IMR-90 (cell line): ENCODE measurements around the gene TXNL1. TPM values are rescaled to one million over a fixed set of nuclear protein-coding genes. Genes with fewer than 3 reads are reported as not detected.

Experiments used
- ATAC-seq: fragments of 200-7000 bp; cut with Tn5 transposase; 2 replicates; pipeline ENCODE4 v1.9.1; 2020; ENCODE audit warnings: low read depth, mild to moderate bottlenecking, moderate library complexity
- BruUV-seq: library from RNA; stranded (reverse); fragments of 400-500 nt; replicated peaks from 2 replicates; lab custom pipeline; 2021; lab: Mats Ljungman, UMichigan
- CTCF ChIA-PET: fragments of 300-600 bp; formaldehyde crosslinking; extraction: SDS; loops from one replicate; lab custom pipeline; 2021; ENCODE audit warnings: antibody characterized with exemption; lab: Yijun Ruan, JAX
- POLR2A ChIA-PET: fragments of 300-600 bp; sonication (Branson Sonifier 250); formaldehyde crosslinking; loops from one replicate; lab custom pipeline; 2022; ENCODE audit warnings: antibody characterized with exemption; ENCODE audit not compliant: unreplicated experiment; lab: Charles Lee
- DNase-seq: peaks from one replicate; pipeline ENCODE4 v3.0.0; 2013
- H2AFZ ChIP-seq: replicated peaks from 2 replicates; pipeline ENCODE3; 2013; ENCODE audit warnings: low read length, mild to moderate bottlenecking; ENCODE audit not compliant: poor library complexity
- H2AK5ac ChIP-seq: 2 replicates; pipeline ENCODE4 v1.6.1; 2013; ENCODE audit warnings: low read depth, low read length, inconsistent platforms
- H2AK9ac ChIP-seq: replicated peaks from 2 replicates; pipeline ENCODE3; 2013; ENCODE audit warnings: mild to moderate bottlenecking, low read depth, low read length, moderate library complexity; ENCODE audit not compliant: poor library complexity
- H2BK120ac ChIP-seq: 2 replicates; pipeline ENCODE4 v1.6.1; 2013; ENCODE audit warnings: low read depth, low read length, inconsistent platforms
- H2BK15ac ChIP-seq: 3 replicates; pipeline ENCODE4 v1.6.1; 2013; ENCODE audit warnings: low read depth, low read length, inconsistent platforms
- H2BK20ac ChIP-seq: 2 replicates; pipeline ENCODE4 v1.6.1; 2013; ENCODE audit warnings: low read depth, mild to moderate bottlenecking, inconsistent platforms, low read length, moderate library complexity
- H2BK5ac ChIP-seq: 2 replicates; pipeline ENCODE4 v1.6.1; 2013; ENCODE audit warnings: mild to moderate bottlenecking, low read depth, low read length, inconsistent platforms; ENCODE audit not compliant: poor library complexity, severe bottlenecking
- H3K14ac ChIP-seq: replicated peaks from 2 replicates; pipeline ENCODE4 v1.6.1; 2013; ENCODE audit warnings: low read depth, low read length, inconsistent platforms
- H3K18ac ChIP-seq: 2 replicates; pipeline ENCODE4 v1.6.1; 2013; ENCODE audit warnings: low read depth, low read length, control low read depth
- H3K23ac ChIP-seq: 2 replicates; pipeline ENCODE4 v1.6.1; 2013; ENCODE audit warnings: low read depth, low read length, inconsistent platforms
- H3K27ac ChIP-seq: 2 replicates; pipeline ENCODE4 v1.5.1; 2013; ENCODE audit warnings: mild to moderate bottlenecking, control low read depth, low read length; ENCODE audit not compliant: insufficient read depth
- H3K27me3 ChIP-seq: 2 replicates; pipeline ENCODE4 v1.6.1; 2013; ENCODE audit warnings: low read length; ENCODE audit not compliant: control insufficient read depth, insufficient read depth
- H3K36me3 ChIP-seq: 2 replicates; pipeline ENCODE4 v1.6.1; 2013; ENCODE audit warnings: low read length, mixed read lengths; ENCODE audit not compliant: control insufficient read depth, insufficient read depth
- H3K4ac ChIP-seq: 2 replicates; pipeline ENCODE4 v1.6.1; 2013; ENCODE audit warnings: low read depth, low read length, inconsistent platforms
- H3K4me1 ChIP-seq: 2 replicates; pipeline ENCODE4 v1.6.1; 2013; ENCODE audit warnings: low read length, mixed read lengths; ENCODE audit not compliant: control insufficient read depth, insufficient read depth
- H3K4me2 ChIP-seq: 2 replicates; pipeline ENCODE4 v1.6.1; 2013; ENCODE audit warnings: low read depth, mild to moderate bottlenecking, control low read depth, low read length, moderate library complexity
- H3K4me3 ChIP-seq: 2 replicates; pipeline ENCODE4 v1.5.1; 2013; ENCODE audit warnings: low read depth, mild to moderate bottlenecking, control low read depth, low read length, moderate library complexity; ENCODE audit not compliant: insufficient read depth
- H3K56ac ChIP-seq: 2 replicates; pipeline ENCODE4 v1.6.1; 2013; ENCODE audit warnings: low read length, inconsistent platforms; ENCODE audit not compliant: insufficient read depth; ENCODE audit errors: extremely low read depth
- H3K79me1 ChIP-seq, 2 experiments: 2 replicates each; pipeline ENCODE4 v1.6.1; 2013; ENCODE audit warnings: low read length in 2 of 2, inconsistent platforms in 1 of 2, low read depth in 1 of 2
- H3K9ac ChIP-seq: 2 replicates; pipeline ENCODE4 v1.6.1; 2013; ENCODE audit warnings: low read depth, low read length, control low read depth
- H3K9me1 ChIP-seq: 2 replicates; pipeline ENCODE4 v1.6.1; 2013; ENCODE audit warnings: low read length, inconsistent platforms; ENCODE audit not compliant: insufficient read depth
- H3K9me3 ChIP-seq: 2 replicates; pipeline ENCODE4 v1.6.1; 2013; ENCODE audit warnings: low read length; ENCODE audit not compliant: control insufficient read depth, insufficient read depth
- H4K20me1 ChIP-seq: 2 replicates; pipeline ENCODE4 v1.6.1; 2013; ENCODE audit warnings: low read length, inconsistent platforms; ENCODE audit not compliant: insufficient read depth
- H4K5ac ChIP-seq: 2 replicates; pipeline ENCODE4 v1.6.1; 2013; ENCODE audit warnings: mild to moderate bottlenecking, low read depth, low read length, control low read depth
- H4K8ac ChIP-seq, 2 experiments: 2 replicates each; pipeline ENCODE4 v1.6.1; 2013; ENCODE audit warnings: low read depth in 2 of 2, low read length in 2 of 2, control low read depth in 1 of 2, inconsistent platforms in 1 of 2
- H4K91ac ChIP-seq: 2 replicates; pipeline ENCODE4 v1.6.1; 2013; ENCODE audit warnings: low read depth, low read length, inconsistent platforms; ENCODE audit not compliant: insufficient read depth
- FOS ChIP-seq: fragments of 150-350 bp; IDR thresholded peaks from 2 replicates; pipeline ENCODE4 v1.6.1; 2016; ENCODE audit warnings: low read depth, low read length
- MAFK ChIP-seq: IDR thresholded peaks from 2 replicates; pipeline ENCODE4 v1.6.1; 2012; ENCODE audit warnings: low read depth, low read length, improper control_type of control experiment
- NFE2L2 ChIP-seq: fragments of 150-350 bp; IDR thresholded peaks from 2 replicates; pipeline ENCODE4 v1.6.1; 2016; ENCODE audit warnings: low read depth, mild to moderate bottlenecking, low read length
- WGBS, 2 experiments: methylation state at CpG; one replicate each; pipeline versions ENCODE4 v1.1.5 to v1.1.7; 2013; ENCODE audit warnings: missing lambda C conversion rate in 2 of 2; ENCODE audit not compliant: insufficient read length in 1 of 2; ENCODE audit errors: extremely low coverage in 2 of 2; 5-methylcytosine and 5-hydroxymethylcytosine counted together
- dilution Hi-C: fragments of 300-500 bp; cut with HindIII; formaldehyde crosslinking; loops from one replicate; pipeline ENCODE4 v1.14.3; 2018; ENCODE audit warnings: low sequenced_read_pairs; ENCODE audit not compliant: unreplicated experiment
- in situ Hi-C: fragments of 300-500 bp; cut with MboI; formaldehyde crosslinking; loops from 3 replicates; pipeline ENCODE4 v1.14.3; 2019; ENCODE audit warnings: low sequenced_read_pairs, inconsistent platforms, mixed read lengths
- intact Hi-C: fragments of 100-400 bp; cut with micrococcal nuclease; formaldehyde crosslinking; loops from 2 replicates; pipeline ENCODE4 v1.10.0; 2022
- polyA plus RNA-seq, 3 experiments: library from polyadenylated mRNA; depleted of rRNA; stranded (reverse); fragments of >200 nt; gene quantifications; 2 replicates each; pipeline ENCODE4 v1.2.3, GENCODE V29; 2012; ENCODE audit warnings: low replicate concordance in 1 of 3
- total RNA-seq: library from RNA; depleted of rRNA; stranded (reverse); fragments of >200 nt; gene quantifications from 2 replicates; pipeline ENCODE4 v1.2.3, GENCODE V29; 2012
- TF ChIP-seq, protein P1 (sequence below): conservative IDR thresholded peaks from 2 replicates; pipeline ENCODE4 v1.5.1; 2012; ENCODE audit warnings: mild to moderate bottlenecking, low read depth, low read length, improper control_type of control experiment

The TXNL1 gene
- total and polyA plus RNA-seq, 2 of the 4 experiments (the other 2 are of a cell fraction): 38.7 to 62.5 TPM

DNA sequence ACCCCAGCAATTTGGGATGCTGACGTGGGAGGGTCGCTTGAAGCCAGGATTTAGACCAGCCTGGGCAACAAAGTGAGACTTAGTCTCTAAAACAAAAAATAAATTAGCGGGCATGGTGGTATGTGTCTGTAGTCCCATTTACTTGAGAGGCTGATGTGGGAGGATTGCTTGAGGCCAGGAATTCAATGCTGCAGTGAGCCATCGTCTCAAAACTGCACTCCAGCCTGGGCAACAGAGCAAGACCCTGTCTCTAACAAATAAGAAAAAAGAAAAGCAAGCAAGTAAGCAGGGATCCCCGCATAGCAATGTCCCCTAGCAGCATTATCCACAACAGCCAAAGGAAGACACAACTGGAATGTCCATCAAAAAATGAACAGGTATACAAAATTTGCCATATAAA, 3.4 kb downstream of the TXNL1 start:
- H2BK120ac ChIP-seq: no peak overlapping the region
- ATAC-seq: no peak

More for the DNA sequence above, 3.4 kb downstream of the TXNL1 start:
- BruUV-seq: no TSS peak
- H3K9me1 ChIP-seq: no peaks in the 10 kb centered on the region; the same call in 1 of the 2 replicates
- H2BK15ac ChIP-seq: no peak overlapping the region
- H4K20me1 ChIP-seq: peaks cover 72% of the 10 kb centered on the region
- DNase-seq: no peak
- no peak overlapping the region for H2BK20ac ChIP-seq
- H3K27me3 ChIP-seq: no peaks in the 10 kb centered on the region
- peaks cover 2% of the 10 kb centered on the region for H3K36me3 ChIP-seq
- no peak overlapping the region for H2BK5ac ChIP-seq
- H3K23ac ChIP-seq: no peak overlapping the region
- H3K4ac ChIP-seq: no peak overlapping the region
- POLR2A ChIA-PET: no interaction called here
- in situ Hi-C loops (no loop called here), intact Hi-C loops (no loop called here), dilution Hi-C loops (no loop called here)
- H4K5ac ChIP-seq: no peak overlapping the region
- H4K91ac ChIP-seq: no peak overlapping the region
- no peak overlapping the region for H3K18ac ChIP-seq
- H2AK9ac ChIP-seq: no peak overlapping the region
- no peak overlapping the region for H3K14ac ChIP-seq
- no peaks in the 10 kb centered on the region for H3K9me3 ChIP-seq
- TF ChIP-seq, protein P1, sequence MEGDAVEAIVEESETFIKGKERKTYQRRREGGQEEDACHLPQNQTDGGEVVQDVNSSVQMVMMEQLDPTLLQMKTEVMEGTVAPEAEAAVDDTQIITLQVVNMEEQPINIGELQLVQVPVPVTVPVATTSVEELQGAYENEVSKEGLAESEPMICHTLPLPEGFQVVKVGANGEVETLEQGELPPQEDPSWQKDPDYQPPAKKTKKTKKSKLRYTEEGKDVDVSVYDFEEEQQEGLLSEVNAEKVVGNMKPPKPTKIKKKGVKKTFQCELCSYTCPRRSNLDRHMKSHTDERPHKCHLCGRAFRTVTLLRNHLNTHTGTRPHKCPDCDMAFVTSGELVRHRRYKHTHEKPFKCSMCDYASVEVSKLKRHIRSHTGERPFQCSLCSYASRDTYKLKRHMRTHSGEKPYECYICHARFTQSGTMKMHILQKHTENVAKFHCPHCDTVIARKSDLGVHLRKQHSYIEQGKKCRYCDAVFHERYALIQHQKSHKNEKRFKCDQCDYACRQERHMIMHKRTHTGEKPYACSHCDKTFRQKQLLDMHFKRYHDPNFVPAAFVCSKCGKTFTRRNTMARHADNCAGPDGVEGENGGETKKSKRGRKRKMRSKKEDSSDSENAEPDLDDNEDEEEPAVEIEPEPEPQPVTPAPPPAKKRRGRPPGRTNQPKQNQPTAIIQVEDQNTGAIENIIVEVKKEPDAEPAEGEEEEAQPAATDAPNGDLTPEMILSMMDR: no peak
- TF ChIP-seq MAFK (no peak), FOS (no peak), NFE2L2 (no peak)
- peaks cover 0 to 26% of the 10 kb centered on the region in 2 experiments; a peak in 3 of 4 replicates for H3K79me1 ChIP-seq
- no peak overlapping the region for H2AK5ac ChIP-seq
- H2AFZ ChIP-seq: no peak overlapping the region
- H3K56ac ChIP-seq: no peak overlapping the region
- no peak overlapping the region for H3K4me2 ChIP-seq
- no CpG with 5 or more reads among the region's 5 CpGs for WGBS, 2 experiments
- no peak overlapping the region for H3K9ac ChIP-seq
- H4K8ac ChIP-seq: no peak overlapping the region
- no peak overlapping the region for H3K27ac ChIP-seq
- CTCF ChIA-PET: no interaction called here
- 0 out of 2 replicates have a peak, but pooled peaks cover 2% of the 10 kb centered on the region for H3K4me1 ChIP-seq
- H3K4me3 ChIP-seq: no peak overlapping the region
